Adrenal gland (tissue), 19 donors: ENCODE data around the gene RPL41. TPM values are rescaled to one million over a fixed set of nuclear protein-coding genes. Genes with fewer than 3 reads are reported as not detected.

ENCODE experiments used
- DNase-seq, 7 donors: peaks; one replicate each; pipeline ENCODE4 v3.0.0-alpha.2; 2019 to 2020
- H3K27ac ChIP-seq, 5 donors: fragments of 200-600 bp; sonication (generic) in 4 of 5; 1 replicate in 3 of 5; 2 replicates in 2 of 5; pipeline versions ENCODE4 v1.5.1 to v1.8.0; 2016 to 2020; ENCODE audit warnings: mild to moderate bottlenecking in 1 of 5
- H3K27me3 ChIP-seq: fragments of 200-600 bp; 2 replicates; pipeline ENCODE4 v1.8.0; 2021
- H3K36me3 ChIP-seq, 2 donors: fragments of 200-600 bp; replicated peaks in 1 of 2; 1 replicate in 1 of 2; 2 replicates in 1 of 2; pipeline versions ENCODE4 v1.5.1 to v1.8.0; 2018 to 2022
- H3K4me1 ChIP-seq, 2 donors: fragments of 200-600 bp; replicated peaks in 1 of 2; 1 replicate in 1 of 2; 2 replicates in 1 of 2; pipeline versions ENCODE4 v1.5.1 to v1.8.0; 2018 to 2021
- H3K4me3 ChIP-seq, 4 donors: fragments of 200-600 bp; sonication (generic) in 3 of 4; one replicate each; pipeline ENCODE4 v1.5.1; 2016 to 2018
- H3K9me3 ChIP-seq, 3 donors: fragments of 200-600 bp; sonication (generic) in 1 of 3; replicated peaks in 1 of 3; 1 replicate in 2 of 3; 2 replicates in 1 of 3; pipeline versions ENCODE4 v1.5.1 to v1.8.0; 2016 to 2021
- POLR2A ChIP-seq, 2 donors: fragments of 450-650 bp; IDR thresholded peaks; one replicate each; pipeline ENCODE4 v1.6.1; 2017; ENCODE audit warnings: antibody characterized with exemption in 2 of 2, mild to moderate bottlenecking in 2 of 2, moderate library complexity in 1 of 2
- WGBS, 4 donors: extraction: QIAGEN DNeasy Blood & Tissue Kit in 2 of 4; methylation state at CpG; one replicate each; pipeline versions ENCODE4 v1.1.5 to v1.1.7; 2013 to 2017; 5-methylcytosine and 5-hydroxymethylcytosine counted together
- intact Hi-C, 2 donors: fragments of 100-400 bp; cut with DNase I; formaldehyde crosslinking; loops; one replicate each; pipeline versions ENCODE4 v1.14.1 to v1.15.0; 2022 to 2023
- long read RNA-seq, 10 donors: library from polyadenylated mRNA in 3 of 10; unstranded in 2 of 10; stranded (forward) in 1 of 10; transcript quantifications; one replicate each; pipeline ENCODE4 v2.0.0 and lab custom pipeline, GENCODE V29; 2021 to 2026
- polyA plus RNA-seq, 3 donors: library from polyadenylated mRNA; stranded (reverse); fragments of 200-250 nt in 2 of 3; fragments of 350-450 nt in 1 of 3; fragmentation: Illumina TruSeq in 1 of 3; extraction: RNeasy Lipid Tissue Mini Kit (QIAGEN cat#74804) in 1 of 3; gene quantifications; one replicate each; pipeline ENCODE4 v1.2.3, GENCODE V29; 2013 to 2014
- total RNA-seq, 9 donors: library from RNA; depleted of rRNA in 4 of 9; stranded (reverse); fragments of >200 nt in 4 of 9; fragments of 120-200 nt in 1 of 9; fragmentation: NEBNext Ultra II Directional in 1 of 9; extraction: Animal tissue kit (Norgen Biotek cat#: 25700) in 1 of 9; gene quantifications; one replicate each; pipeline versions ENCODE4 v1.1.0 to v1.2.4, GENCODE V29; 2013 to 2023
- TF ChIP-seq, protein P1 (sequence below), 6 experiments: fragments of 450-650 bp in 4 of 6; fragments of 200-600 bp in 2 of 6; sonication (generic) in 1 of 6; IDR thresholded peaks; 1 replicate in 5 of 6; 2 replicates in 1 of 6; pipeline versions ENCODE4 v1.5.1 to v1.8.0; 2016 to 2021; ENCODE audit warnings: antibody characterized with exemption in 6 of 6, mild to moderate bottlenecking in 2 of 6, moderate library complexity in 1 of 6
- donor health status: healthy with polysubstance abuse.
- donor health status: Bipolar disorder and iron deficiency.
- donor health status: DM: yes; HTN: yes; CAD: no.
- donor health status: DM: no; HTN: no; CAD: no.
- donor health status: DM: no; HTN: no; CAD: no.
- donor health status: DM: yes; HTN: yes; CAD: no.

The RPL41 gene
- total RNA-seq = 1,000 to 10,000 TPM; 1,635 to 5,801 (median 3,259) TPM
- polyA plus RNA-seq = 1,000 to 10,000 TPM; 2,153 to 6,204 (median 2,446) TPM
- long read RNA-seq, donor 1, transcript RPL41-204 (3 exons, 699 nt) = minor isoform, 145 of 553 reads
- long read RNA-seq, donor 1, transcript RPL41-206 (2 exons, 595 nt) = minor isoform, 33 of 553 reads
- long read RNA-seq, donor 1, transcript RPL41-202 (4 exons, 469 nt) = major isoform, 313 of 553 reads
- long read RNA-seq, donor 1, transcript RPL41-201 (4 exons, 551 nt) = minor isoform, 5 of 553 reads
- long read RNA-seq, donor 1, partial matches to known transcripts = 19 of 553 reads
- long read RNA-seq, donor 1, other reads (novel, unspliced or antisense) = 35 of 553 reads
- long read RNA-seq, donor 2, transcript RPL41-204 (3 exons, 699 nt) = minor isoform, 88 of 321 reads
- long read RNA-seq, donor 2, transcript RPL41-206 (2 exons, 595 nt) = minor isoform, 30 of 321 reads
- long read RNA-seq, donor 2, transcript RPL41-202 (4 exons, 469 nt) = major isoform, 165 of 321 reads
- long read RNA-seq, donor 2, partial matches to known transcripts = 24 of 321 reads
- long read RNA-seq, donor 2, other reads (novel, unspliced or antisense) = 11 of 321 reads
- long read RNA-seq, donor 3, transcript RPL41-206 (2 exons, 595 nt) = minor isoform, 20 of 357 reads
- long read RNA-seq, donor 3, transcript RPL41-204 (3 exons, 699 nt) = minor isoform, 92 of 357 reads
- long read RNA-seq, donor 3, transcript RPL41-202 (4 exons, 469 nt) = major isoform, 202 of 357 reads
- long read RNA-seq, donor 3, partial matches to known transcripts = 8 of 357 reads
- long read RNA-seq, donor 3, other reads (novel, unspliced or antisense) = 27 of 357 reads
- long read RNA-seq, donor 4, transcript RPL41-202 (4 exons, 469 nt) = major isoform, 4,777 of 4,958 reads
- long read RNA-seq, donor 4, transcript RPL41-204 (3 exons, 699 nt) = minor isoform, 104 of 4,958 reads
- long read RNA-seq, donor 4, partial matches to known transcripts = 6 of 4,958 reads
- long read RNA-seq, donor 4, other reads (novel, unspliced or antisense) = 64 of 4,958 reads
- long read RNA-seq, donor 5, transcript RPL41-204 (3 exons, 699 nt) = minor isoform, 73 of 2,473 reads
- long read RNA-seq, donor 5, transcript RPL41-202 (4 exons, 469 nt) = major isoform, 2,288 of 2,473 reads
- long read RNA-seq, donor 5, partial matches to known transcripts = 99 of 2,473 reads
- long read RNA-seq, donor 5, other reads (novel, unspliced or antisense) = 8 of 2,473 reads
- long read RNA-seq, donor 6, transcript RPL41-206 (2 exons, 595 nt) = minor isoform, 11 of 4,223 reads
- long read RNA-seq, donor 6, transcript RPL41-202 (4 exons, 469 nt) = major isoform, 4,045 of 4,223 reads
- long read RNA-seq, donor 6, transcript RPL41-204 (3 exons, 699 nt) = minor isoform, 112 of 4,223 reads
- long read RNA-seq, donor 6, partial matches to known transcripts = 5 of 4,223 reads
- long read RNA-seq, donor 6, other reads (novel, unspliced or antisense) = 49 of 4,223 reads
- long read RNA-seq, donor 7, transcript RPL41-202 (4 exons, 469 nt) = major isoform, 143 of 253 reads
- long read RNA-seq, donor 7, transcript RPL41-206 (2 exons, 595 nt) = minor isoform, 26 of 253 reads
- long read RNA-seq, donor 7, transcript RPL41-204 (3 exons, 699 nt) = minor isoform, 53 of 253 reads
- long read RNA-seq, donor 7, partial matches to known transcripts = 17 of 253 reads
- long read RNA-seq, donor 7, other reads (novel, unspliced or antisense) = 11 of 253 reads
- long read RNA-seq, donor 8, transcript RPL41-202 (4 exons, 469 nt) = major isoform, 213 of 392 reads
- long read RNA-seq, donor 8, transcript RPL41-204 (3 exons, 699 nt) = minor isoform, 96 of 392 reads
- long read RNA-seq, donor 8, transcript RPL41-206 (2 exons, 595 nt) = minor isoform, 45 of 392 reads
- long read RNA-seq, donor 8, partial matches to known transcripts = 16 of 392 reads
- long read RNA-seq, donor 8, other reads (novel, unspliced or antisense) = 20 of 392 reads
- long read RNA-seq, donor 9, transcript RPL41-202 (4 exons, 469 nt) = major isoform, 260 of 441 reads
- long read RNA-seq, donor 9, transcript RPL41-201 (4 exons, 551 nt) = minor isoform, 7 of 441 reads
- long read RNA-seq, donor 9, transcript RPL41-204 (3 exons, 699 nt) = minor isoform, 110 of 441 reads
- long read RNA-seq, donor 9, transcript RPL41-206 (2 exons, 595 nt) = minor isoform, 27 of 441 reads
- long read RNA-seq, donor 9, partial matches to known transcripts = 21 of 441 reads
- long read RNA-seq, donor 9, other reads (novel, unspliced or antisense) = 14 of 441 reads
- long read RNA-seq, donor 10, transcript RPL41-202 (4 exons, 469 nt) = major isoform, 95 of 172 reads
- long read RNA-seq, donor 10, transcript RPL41-204 (3 exons, 699 nt) = minor isoform, 46 of 172 reads
- long read RNA-seq, donor 10, transcript RPL41-206 (2 exons, 595 nt) = minor isoform, 18 of 172 reads
- long read RNA-seq, donor 10, partial matches to known transcripts = 0 of 172 reads
- long read RNA-seq, donor 10, other reads (novel, unspliced or antisense) = 12 of 172 reads

DNA sequence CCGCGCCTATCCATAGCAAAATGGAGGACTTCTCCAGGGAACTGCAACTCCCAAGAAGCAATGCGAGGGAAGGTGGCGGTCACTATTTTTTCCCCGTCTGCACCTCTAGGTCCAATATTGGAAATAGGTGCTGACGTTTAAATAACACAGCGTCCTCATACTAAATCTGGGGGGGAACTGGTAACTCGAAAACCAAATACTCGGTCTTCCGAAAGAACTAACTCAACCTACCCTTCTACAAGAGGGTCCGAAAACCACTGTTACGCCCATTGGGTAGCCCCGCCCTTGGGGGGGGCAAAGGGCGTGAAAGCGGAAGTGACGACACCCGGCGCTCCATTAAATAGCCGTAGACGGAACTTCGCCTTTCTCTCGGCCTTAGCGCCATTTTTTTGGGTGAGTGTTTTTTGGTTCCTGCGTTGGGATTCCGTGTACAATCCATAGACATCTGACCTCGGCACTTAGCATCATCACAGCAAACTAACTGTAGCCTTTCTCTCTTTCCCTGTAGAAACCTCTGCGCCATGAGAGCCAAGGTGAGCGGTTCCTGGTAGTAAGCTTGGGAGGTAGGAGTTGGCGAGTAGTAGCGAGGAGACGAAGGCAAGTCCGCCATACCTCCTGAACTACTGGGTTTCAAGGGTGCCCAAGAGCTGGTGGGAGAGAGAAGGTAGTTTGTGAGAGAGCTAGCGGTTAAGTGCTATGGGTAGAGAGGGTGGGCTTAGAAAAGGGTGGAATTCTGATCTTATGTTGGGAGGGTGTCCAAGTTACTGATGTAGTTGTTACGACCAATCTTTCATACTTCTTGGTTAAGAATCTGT lies at the start of gene RPL41:
Gene RPL41, plus strand, starts transcription at position 367 of the 815 bp plus-strand sequence.
- Histone ChIP-seq H3K27ac (peak within 1 kb of the TSS; percentile 88 to 98 (median 96)), H3K9me3 (no peaks in the 10 kb centered on the region), H3K36me3 (peaks cover 0 to 33% of the 10 kb centered on the region in 2 donors), H3K4me1 (peaks cover 31 to 34% of the 10 kb centered on the region in 2 donors), H3K27me3 (no peaks in the 10 kb centered on the region), H3K4me3 (peak within 1 kb of the TSS in 3 of 4 donors; percentile 41 to 76 (median 71))
- intact Hi-C loops = no loop called here
- 0 to 1% (median 0%) methylated on average over 34 of the region's 34 CpGs for WGBS, 4 donors
- TF ChIP-seq POLR2A (IDR thresholded peaks at IDR 0.05) = peak; percentile 90 to 93
- TF ChIP-seq, protein P1, sequence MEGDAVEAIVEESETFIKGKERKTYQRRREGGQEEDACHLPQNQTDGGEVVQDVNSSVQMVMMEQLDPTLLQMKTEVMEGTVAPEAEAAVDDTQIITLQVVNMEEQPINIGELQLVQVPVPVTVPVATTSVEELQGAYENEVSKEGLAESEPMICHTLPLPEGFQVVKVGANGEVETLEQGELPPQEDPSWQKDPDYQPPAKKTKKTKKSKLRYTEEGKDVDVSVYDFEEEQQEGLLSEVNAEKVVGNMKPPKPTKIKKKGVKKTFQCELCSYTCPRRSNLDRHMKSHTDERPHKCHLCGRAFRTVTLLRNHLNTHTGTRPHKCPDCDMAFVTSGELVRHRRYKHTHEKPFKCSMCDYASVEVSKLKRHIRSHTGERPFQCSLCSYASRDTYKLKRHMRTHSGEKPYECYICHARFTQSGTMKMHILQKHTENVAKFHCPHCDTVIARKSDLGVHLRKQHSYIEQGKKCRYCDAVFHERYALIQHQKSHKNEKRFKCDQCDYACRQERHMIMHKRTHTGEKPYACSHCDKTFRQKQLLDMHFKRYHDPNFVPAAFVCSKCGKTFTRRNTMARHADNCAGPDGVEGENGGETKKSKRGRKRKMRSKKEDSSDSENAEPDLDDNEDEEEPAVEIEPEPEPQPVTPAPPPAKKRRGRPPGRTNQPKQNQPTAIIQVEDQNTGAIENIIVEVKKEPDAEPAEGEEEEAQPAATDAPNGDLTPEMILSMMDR (IDR thresholded peaks at IDR 0.05) = peak in 2 of 6 experiments; percentile 6 to 25
- DNase-seq = peak; percentile 91 to 99 (median 96)

DNA sequence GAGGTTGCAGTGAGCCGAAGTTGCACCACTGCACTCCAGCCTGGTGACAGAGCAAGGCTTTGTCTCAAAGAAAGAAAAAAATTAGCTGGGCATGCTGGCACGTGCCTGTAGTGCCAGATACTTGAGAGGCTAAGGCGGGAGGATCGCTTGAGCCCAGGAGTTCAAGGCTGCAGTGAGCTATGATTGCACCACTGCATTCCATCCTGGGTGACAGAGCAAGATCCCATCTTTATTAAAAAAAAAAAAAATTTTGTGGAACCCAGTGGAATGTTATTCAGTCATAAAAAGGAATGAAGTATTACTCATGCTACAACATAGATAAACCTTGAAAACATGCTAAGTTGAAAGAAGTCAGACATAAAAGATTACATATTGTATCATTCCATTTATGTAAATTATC lies 44.8 kb upstream of the RPL41 start:
- DNase-seq = peak in 5 of 7 donors; percentile 18 to 72 (median 56)
- Histone ChIP-seq H3K4me3 (no peak overlapping the region), H3K27me3 (no peaks in the 10 kb centered on the region), H3K36me3 (no peaks in the 10 kb centered on the region), H3K9me3 (no peaks in the 10 kb centered on the region), H3K27ac (no peak overlapping the region), H3K4me1 (no peaks in the 10 kb centered on the region)
- intact Hi-C loops = no loop called here
- TF ChIP-seq, protein P1 (IDR thresholded peaks at IDR 0.05) = no peak
- no peak for TF ChIP-seq POLR2A (IDR thresholded peaks at IDR 0.05)
- 37 to 55% (median 45%) methylated on average over 4 of the region's 4 CpGs for WGBS, 4 donors
